GM21576 (cell line): Measurements from ENCODE around the gene EMX1.

Experiments used
- ATAC-seq: cut with Tn5 transposase; IDR thresholded peaks from one replicate; pipeline ENCODE4 v1.9.1; 2021; ENCODE audit warnings: mild to moderate bottlenecking, moderate library complexity; ENCODE audit not compliant: unreplicated experiment

Gene EMX1

DNA sequence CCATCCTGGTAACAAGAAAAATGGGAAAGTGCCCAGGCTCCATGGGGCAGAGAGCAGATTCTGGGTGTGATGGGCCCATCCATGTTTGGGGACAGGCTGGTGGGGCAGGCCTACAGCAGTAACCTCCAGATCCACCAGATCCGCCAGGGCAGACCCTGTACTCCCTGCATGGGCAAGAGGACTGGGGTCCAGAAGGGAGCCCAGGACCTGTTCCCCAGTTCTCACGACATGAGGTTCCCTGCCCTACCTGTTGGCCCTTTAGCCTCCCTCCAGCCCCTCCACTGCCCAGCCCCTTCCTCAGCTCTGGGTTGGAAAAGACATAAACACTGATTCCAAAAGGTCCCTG lies 38.7 kb downstream of the EMX1 start:
- ATAC-seq = no peak

DNA sequence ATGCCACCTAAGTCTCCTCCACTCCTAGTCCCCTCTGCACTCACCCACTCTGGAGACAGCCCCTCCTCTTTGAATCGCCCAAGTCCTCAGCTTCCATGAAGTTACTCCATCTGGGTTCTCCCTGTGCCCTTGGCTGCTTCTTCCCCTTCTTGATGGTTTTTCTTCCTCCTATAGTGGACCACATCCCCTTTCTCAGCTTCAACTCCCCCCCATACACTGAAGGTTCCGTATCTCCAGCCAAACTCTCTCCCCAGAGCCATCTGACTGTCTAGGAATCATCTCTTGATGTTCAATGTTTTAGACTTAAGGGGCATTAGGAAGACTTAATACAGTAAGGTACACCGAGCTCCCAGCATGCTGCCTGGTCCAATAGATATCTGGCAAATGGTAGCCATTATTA lies 39.6 kb downstream of the EMX1 start:
- no peak for ATAC-seq

DNA sequence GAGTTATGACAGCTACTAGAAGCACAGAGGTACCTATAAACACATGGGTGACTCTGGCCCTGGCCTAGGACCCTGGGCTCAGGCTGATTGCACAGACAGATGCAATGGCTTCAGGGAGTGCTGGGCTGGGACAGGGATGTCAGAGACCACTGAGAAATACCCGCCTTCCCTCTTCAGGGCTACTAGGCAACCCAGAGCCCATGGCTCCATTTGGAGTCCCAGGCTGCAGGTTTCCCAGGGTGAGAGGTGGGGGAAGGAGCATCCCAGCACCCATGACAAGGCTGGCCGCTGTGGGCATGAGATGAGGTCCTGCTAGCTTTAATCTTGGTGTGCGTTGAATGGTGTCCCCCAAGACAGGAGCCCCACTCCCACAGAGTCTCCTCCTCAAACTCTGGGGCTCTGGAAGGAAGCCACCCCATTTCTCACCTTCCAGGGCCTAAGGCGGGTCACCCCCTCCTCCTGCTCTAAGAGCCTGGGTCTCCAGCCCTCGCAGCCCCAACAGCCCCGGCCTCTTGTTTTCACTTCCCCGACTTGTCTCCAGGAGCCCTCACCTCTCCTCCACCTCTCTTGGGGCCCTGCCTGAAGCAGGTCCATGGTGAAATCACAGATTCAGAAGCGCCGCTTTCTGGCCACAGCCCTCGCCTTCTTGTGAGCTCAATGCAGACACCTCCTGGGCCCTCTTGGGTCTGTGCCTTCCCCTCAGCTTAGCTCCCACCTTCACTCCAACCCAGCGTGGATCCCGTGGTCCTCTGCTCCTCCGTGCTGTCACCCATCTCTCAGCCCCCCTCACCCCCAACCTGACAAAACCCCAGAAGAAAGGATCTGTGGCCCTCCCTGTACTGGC lies 41.4 kb downstream of the EMX1 start:
- ATAC-seq = no peak

DNA sequence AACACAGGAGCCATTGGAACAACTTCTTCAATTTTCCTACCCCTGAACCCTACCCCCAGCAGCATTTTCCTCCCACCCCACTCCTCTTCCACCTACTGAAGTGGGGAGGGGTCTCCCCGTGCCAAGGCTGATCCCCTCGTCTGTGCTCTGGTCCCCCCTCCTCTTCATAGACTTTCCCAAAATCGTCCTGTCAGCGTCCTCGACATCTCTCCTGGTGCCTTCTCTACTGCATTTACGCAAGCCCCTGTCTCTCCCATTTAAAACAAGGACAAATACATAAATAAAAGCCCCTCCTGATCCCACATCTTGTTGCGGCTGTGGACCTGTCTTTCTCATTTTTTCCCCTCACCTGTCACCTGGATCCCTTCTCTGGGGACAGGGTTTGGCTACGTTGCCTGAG lies 42.2 kb downstream of the EMX1 start:
- no peak for ATAC-seq

DNA sequence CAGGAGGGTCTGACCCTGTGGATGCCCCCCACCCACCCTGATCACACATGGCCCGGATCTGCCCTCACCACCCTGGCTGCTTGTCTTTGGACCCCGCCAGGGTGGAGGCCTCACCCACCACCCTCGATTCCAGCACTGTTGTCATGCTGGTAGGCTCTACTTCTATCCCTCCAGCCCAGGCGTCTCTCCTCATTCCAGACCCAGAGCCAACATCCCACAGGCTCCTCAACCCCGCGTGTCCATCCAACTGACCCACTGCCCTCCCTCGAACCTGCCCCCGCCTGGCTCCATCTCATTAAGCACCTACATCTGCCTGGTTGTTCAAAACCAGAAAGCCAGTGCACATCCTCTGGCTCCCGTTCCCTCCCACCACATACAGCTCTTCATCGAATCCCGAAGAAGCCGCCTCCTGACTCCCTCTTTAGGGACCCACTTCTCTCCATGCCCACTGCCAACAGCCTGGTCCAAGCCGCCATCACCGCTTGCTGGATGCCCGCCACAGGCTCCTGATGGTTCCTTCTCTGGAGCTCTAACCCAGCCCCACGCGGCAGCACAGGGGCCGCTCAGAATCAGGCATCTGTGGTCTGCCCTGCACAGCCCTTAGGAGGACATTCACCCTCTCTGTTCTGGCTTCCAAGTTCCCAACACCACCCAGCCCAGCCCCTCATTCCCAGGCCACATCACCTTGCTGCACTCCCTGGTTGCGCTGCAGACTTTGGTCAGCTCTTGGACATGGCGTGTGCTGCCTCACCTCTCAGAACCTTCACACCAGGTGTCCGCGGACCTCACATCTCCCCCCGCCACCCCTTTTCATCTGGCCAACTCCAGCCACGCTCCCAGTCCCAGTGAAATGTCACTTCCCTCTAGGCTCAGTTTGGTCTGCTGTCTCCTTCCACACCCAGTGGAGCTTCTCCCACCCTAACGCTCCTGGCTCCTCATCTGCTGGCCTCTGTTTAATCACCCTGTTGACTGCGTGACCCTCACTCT lies 43.0 kb downstream of the EMX1 start:
- ATAC-seq = no peak

DNA sequence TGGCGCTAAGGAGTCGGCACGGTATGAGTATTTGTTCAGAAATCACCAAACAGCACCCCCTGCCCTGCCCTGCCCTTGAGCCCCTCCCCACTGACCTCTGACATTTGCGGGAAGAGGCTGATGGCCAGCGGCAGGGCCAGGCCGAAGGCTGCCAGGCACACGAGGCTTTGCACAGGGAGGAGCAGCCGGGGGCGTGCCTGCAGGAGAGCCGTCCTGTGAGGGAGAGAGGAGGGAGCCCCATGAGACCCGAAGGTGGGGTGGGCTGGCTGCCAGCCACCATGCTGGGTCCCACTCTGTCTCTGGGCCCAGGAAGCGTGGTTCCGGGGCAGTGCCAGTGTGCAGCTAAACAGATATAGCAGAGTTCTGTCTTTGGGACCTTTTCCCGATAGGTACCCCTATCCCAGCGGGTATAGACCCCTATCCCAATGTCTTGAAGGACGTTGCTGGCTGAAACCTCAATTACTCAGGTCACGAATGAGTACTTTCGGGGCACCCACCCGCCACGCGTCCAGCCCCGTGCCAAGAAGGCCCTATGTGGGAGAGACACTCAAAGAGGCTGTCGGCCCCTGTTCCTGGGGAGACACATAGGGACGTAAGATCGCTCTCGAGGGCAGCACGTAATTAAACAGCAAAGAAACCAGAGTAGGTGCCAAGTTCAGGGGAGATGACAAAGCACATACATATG lies 43.9 kb downstream of the EMX1 start:
- ATAC-seq = no peak

DNA sequence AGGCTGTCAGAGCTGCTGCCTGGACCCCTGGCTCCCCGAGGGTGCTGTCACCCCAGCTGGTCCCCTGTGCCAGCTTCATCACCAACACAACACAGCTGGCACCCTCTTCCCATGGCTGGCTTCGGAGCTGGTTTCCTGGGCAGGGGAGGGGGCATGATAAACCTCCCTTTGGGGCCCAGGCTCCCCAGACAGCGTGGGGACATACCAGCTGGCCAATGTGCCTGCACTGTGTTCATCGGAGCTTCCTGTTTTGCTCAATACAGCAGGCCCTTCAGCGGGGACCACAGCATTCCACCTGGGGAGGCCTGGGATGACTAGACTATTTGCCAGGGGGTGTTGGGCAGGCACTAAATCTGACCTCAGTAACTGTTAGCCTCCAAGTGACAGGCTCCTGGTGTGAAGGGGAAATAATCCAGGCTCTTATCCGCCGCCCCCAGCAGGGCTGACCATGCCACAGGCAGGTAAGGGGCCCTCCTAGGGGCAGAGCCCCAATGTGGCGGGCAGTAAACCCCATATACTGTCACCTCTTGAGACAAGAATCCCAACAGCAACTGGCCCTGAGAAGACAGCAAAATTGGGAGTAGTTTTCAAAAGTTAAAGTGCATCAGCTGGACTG lies 44.6 kb downstream of the EMX1 start:
- ATAC-seq = no peak

DNA sequence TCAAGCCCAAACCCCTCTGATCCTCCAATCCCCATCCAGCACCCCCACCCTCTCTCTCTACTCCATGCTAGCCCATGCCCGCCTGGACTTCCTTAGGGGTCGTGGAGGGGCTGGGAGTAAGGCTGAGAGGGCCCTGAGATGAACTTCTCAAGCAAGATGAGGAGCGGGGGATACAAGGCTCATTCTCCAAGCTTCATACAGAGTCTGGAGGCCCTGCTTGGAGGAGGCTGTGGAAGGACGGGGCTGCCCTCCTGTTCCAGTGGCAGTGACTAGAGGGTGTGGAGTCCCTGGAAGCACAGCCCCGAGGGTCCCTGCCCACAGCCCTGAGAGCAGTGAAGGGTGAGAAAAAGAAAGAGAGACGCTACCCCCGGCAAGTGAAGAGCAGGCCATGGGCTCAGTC lies 45.6 kb downstream of the EMX1 start:
- ATAC-seq = no peak

DNA sequence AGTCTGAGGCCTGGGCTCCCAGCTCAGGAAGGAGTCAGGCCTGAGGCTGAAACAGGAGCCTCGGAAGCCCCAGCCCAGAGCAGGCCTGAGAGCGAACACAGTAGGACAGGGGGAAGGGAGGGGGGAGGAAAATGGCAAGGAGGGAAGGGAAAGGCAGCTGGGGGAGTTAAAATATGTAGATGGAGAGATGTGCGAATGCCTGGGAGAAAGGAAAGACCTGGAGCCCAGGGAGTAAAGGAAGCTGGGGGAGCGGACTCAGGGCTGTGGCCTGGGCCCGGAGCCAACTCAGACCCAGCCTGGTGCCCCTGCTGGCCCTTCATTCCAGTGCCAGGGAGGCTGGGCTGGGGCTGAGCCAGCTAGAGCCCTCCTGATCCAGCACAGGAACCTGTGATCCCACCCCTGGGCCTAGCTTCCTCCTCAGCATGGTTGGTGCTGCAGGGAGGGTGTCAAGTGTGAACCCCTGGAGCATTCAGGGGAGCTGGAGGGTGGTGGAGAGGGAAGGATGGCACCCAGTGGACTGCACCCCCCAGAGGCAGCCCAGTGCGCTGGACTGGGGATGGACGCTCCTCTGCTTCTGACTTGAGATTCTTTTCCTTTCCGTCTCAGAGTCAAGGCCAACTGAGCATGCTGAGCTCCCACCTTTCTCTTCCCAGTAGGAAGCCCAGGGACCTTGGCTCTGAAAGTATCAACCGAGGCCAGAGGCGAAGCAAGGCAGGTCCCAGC lies 46.3 kb downstream of the EMX1 start:
- ATAC-seq = no peak

DNA sequence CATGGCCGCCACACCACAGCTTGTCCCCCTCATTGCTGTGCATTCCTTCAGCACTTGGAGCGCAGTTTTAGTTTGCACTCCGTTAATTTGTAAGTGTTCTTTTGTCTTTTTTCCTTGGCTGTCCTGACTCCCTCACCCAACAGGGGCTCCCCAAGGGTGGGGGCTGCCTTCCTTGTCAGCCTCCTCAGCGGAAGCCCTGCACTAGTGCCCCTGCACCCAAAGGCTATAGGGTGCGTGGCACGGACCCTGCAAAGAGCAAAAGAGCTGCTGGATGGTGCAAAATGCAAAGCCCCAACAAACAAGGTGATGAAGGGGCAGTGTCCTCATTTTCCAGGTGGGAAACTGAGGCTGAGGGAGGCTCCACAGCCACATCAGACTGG lies 46.8 kb downstream of the EMX1 start:
- ATAC-seq = no peak

DNA sequence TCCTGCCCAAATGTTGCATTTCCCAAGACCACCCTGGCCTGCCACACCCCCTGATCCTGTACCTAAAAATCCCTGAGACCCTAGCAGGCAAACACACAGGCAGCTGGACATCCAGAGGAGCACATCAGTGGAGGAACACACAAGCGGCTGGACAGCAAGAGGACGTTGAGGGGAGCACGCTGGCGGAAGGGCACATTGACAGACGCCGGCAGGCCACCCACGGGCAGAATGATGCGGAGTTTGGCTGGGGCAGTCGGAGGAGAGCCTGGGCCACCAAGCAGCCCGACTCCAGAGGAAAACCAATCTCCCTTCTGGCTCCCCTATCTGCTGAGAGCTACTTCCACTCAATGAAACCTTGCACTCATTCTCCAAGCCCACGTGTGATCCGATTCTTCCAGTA lies 47.7 kb downstream of the EMX1 start:
- ATAC-seq = no peak

DNA sequence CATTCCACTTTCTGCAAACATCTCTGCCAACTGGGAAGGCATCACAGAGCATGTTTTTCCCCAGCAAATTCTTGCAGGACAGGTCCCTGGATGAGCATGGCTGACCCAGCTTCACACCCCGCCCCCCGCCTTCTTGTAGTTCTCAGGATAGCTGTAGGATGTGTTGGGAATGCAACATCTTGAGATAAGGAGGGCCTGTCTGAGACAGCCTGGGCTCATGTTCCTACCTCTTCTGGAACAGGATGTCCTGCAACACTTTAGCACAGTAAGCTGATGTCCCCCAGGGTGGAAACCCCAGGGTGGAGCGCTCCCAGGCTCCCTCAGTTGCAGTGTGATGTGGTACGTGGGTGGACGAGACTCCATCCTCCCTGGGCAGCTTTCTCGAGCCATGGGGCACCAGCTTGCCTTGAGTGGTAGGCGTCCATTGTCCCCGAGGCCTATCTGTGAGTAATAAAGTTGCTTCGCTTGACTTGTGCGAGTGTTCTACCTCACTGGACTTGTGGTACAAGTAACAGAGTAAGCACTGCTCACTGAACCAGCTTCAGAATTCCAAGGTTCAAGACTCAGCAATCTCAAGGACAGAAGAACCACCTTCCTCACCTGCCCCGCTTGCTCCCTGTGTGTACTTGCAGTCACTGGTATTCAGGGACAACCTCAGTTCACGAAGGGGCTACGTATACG lies 48.6 kb downstream of the EMX1 start:
- no peak for ATAC-seq

DNA sequence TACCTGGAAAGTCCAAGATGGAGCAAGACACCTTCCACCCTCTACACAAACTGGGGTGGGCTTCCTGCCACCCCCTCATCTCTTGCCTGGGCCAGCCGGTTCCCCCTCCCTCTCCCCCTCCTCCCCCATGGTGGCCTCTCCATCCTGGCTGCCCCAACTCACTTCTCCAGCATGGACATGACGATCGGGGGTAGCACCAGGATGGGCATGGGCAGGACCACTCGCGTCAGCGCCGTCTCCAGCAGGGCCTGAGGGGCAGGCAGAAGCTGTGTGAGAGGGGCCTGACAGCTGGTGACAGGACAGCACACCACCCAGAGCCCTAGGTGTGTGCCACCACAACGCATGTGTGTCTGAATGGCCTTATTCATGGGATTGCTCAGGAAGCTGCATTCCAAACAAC lies 51.0 kb downstream of the EMX1 start:
- no peak for ATAC-seq

DNA sequence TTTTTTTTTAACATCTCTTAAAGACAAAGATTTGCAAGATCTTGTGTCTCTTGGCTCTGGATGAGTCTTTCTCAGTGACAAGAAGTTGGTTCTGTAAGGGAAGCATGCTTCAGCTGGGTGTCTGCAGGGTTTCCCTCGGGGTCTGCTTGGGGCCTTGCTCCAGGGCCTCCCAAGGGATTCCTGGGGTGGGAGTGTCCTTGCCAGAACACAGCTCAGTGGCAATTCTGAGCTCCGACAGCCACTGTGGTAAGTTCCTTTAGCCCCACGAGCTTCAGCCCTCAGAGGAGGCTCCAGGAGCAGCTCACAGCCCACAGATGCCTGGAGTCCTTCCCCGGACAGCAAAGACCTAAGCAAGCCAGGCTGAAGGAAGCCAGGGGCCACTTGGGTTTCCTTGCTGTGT lies 52.4 kb downstream of the EMX1 start:
- no peak for ATAC-seq

DNA sequence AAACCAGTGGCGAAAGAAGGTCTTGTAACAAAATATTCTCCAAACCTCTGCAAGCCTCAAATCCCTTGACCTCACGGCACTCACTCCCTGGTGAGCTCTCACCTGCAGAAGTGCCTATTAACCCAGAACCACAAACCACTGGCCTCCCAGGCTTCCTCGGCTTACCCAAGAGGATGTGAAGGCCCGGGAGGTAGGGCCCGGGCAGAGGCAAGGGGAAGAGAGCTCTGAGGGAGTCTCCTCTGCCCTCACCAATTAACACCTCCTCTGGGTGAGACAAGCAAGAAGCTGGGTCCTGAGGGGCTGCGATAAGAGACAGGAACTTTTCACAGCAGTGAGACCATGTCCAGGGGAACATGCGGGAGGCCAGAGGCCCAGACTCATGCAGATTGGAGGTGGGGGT lies 53.7 kb downstream of the EMX1 start:
- no peak for ATAC-seq

DNA sequence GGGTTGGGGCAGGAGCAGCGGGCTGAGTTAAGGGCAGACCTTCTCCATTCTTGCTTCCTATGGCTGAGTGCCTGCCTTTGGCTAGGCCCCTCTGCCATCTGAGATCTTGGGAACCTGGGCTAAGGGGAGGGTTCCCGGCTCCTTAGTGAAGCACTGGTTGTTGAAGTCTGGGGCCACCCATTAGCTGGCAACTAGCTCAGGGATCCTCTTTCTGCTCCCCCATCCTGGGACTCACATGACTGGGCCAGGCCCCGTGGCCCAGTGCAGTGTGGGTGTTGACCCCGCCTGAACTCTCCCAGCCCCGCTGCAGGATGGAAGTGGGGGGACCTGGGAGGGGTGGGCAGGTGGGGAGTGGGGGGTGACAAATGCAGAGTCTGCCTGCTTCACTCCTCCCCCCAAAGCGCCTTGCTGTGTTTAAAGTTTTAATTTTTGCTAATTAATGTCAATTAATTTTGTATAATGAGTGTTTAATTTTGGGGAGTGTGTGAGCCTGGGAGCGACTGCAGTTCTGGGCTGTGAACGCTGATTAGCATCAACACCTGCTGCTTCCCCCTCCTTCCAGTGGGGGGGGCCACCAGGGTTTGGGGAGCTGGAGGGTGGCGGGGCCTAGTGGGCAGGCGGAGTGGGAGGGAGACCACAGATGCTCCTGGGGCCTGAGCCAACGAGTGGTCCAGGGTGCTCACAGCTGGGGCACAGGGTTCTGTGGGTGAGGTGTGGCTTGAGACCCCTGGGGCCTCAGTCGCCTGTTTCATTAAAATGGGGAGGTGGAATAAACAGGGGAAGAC lies 55.2 kb downstream of the EMX1 start:
- no peak for ATAC-seq

DNA sequence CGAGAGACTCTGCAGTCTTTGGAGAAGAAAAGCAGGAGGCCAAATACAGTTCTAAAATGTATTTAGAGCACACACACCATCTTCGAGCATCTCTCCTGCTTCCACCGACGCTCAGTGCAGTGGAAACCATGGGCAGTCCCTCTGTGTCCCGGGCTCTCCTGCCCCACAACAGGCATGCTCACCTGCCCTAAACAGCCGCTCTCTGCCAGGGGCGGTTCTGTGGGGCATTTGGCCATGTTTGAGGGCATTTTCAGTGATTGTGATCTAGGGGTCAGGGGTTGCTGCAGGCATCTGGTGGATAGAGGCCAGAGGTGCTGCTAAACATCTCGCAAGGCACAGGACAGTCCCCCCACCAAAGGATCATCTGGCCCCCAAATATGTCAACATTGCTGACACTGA lies 55.8 kb downstream of the EMX1 start:
- ATAC-seq = no peak

DNA sequence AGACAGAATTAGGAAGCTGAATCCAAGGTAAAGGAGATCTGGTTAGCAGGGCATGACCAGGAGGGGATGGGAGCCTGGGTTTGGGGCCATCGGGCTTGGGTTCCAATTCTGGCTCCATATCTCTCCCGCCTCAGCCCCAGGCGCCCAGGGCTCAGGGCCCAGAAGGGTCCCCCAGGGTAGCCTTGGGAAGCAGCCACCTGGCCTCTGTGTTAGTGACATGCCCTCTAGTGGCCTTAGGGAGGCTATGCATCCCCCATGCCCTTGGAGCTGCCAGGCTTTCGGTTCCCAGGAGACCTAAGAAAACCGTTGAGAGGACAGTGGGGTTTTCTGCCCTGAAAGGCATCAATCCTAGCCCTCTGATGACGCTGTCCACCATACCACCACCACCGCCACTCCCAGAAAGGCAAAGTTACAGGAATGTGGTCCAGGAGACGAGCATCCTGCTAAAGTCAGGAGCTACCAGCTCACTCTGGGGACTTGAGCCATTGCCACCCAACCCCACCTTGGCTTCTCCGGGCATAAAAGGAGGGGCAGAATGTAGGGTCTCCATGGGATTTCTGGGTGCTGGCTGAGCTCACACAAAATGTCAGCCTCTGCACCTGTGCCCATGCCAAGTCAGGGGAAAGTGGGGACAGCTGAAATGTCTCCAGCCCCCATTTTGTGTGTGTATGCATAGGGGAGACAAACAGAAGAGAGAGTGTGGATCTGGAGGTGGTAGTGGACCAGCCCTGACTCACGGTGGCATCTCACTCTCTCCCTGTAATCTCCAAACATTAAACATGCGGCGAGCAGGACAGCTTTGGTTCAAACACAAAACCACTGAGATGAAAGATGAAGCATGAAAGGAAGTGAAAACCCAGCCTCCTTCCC lies 56.5 kb downstream of the EMX1 start:
- peak; percentile 80 for ATAC-seq
